Ovary (tissue), 9 donors: ENCODE data around the gene BPHL. TPM values are rescaled to one million over a fixed set of nuclear protein-coding genes. Genes with fewer than 3 reads are reported as not detected.
"Not testable (repeated sequence)": the region's sequence is repeated elsewhere in the genome, so short reads cannot be mapped to it uniquely, and the experiment has no call there.

Experiments
- DNase-seq, 5 donors: peaks; one replicate each; pipeline ENCODE4 v3.0.0-alpha.2; 2019 to 2020
- H3K27ac ChIP-seq, 2 donors: fragments of 200-600 bp; one replicate each; pipeline versions ENCODE4 v1.5.1 to v1.8.0; 2019 to 2022
- H3K27me3 ChIP-seq: fragments of 200-600 bp; one replicate; pipeline ENCODE4 v1.8.0; 2022
- H3K36me3 ChIP-seq: fragments of 200-600 bp; sonication (generic); one replicate; pipeline ENCODE4 v1.5.1; 2019
- H3K4me1 ChIP-seq: one replicate; pipeline ENCODE4 v1.8.1; 2013; ENCODE audit warnings: mild to moderate bottlenecking, moderate library complexity; ENCODE audit not compliant: insufficient read depth
- H3K4me3 ChIP-seq: fragments of 200-600 bp; sonication (generic); one replicate; pipeline ENCODE4 v1.5.1; 2017
- H3K9me3 ChIP-seq, 2 donors: fragments of 200-600 bp in 1 of 2; sonication (generic) in 1 of 2; one replicate each; pipeline versions ENCODE4 v1.5.1 to v1.8.1; 2013 to 2019; ENCODE audit warnings: mild to moderate bottlenecking in 1 of 2, moderate library complexity in 1 of 2
- EP300 ChIP-seq: sonication (generic); formaldehyde crosslinking; IDR thresholded peaks from one replicate; pipeline ENCODE4 v1.6.1; 2017; ENCODE audit warnings: antibody characterized with exemption
- POLR2A ChIP-seq: fragments of 450-650 bp; IDR thresholded peaks from one replicate; pipeline ENCODE4 v1.6.1; 2017; ENCODE audit warnings: antibody characterized with exemption, mild to moderate bottlenecking, moderate library complexity
- WGBS, 3 donors: extraction: QIAGEN DNeasy Blood & Tissue Kit in 1 of 3; methylation state at CpG; one replicate each; pipeline versions ENCODE4 v1.1.5 to v1.1.7; 2013 to 2017; 5-methylcytosine and 5-hydroxymethylcytosine counted together
- intact Hi-C, 4 donors: fragments of 100-400 bp; cut with DNase I; formaldehyde crosslinking; loops; one replicate each; pipeline versions ENCODE4 v1.11.0 to v1.15.1; 2022 to 2023
- polyA plus RNA-seq, 2 donors: library from polyadenylated mRNA; stranded (reverse); fragments of 200-250 nt in 1 of 2; fragments of 350-450 nt in 1 of 2; fragmentation: Illumina TruSeq in 1 of 2; extraction: RNeasy Lipid Tissue Mini Kit (QIAGEN cat#74804) in 1 of 2; gene quantifications; one replicate each; pipeline ENCODE4 v1.2.3, GENCODE V29; 2013 to 2014
- total RNA-seq, 7 donors: library from RNA; depleted of rRNA in 2 of 7; stranded (reverse); fragments of >200 nt in 2 of 7; fragmentation: NEBNext Ultra II Directional in 3 of 7; extraction: Animal tissue kit (Norgen Biotek cat#: 25700) in 3 of 7; gene quantifications; one replicate each; pipeline versions ENCODE4 v1.1.0 to v1.2.4, GENCODE V29; 2016 to 2023
- TF ChIP-seq, protein P1 (sequence below), 3 donors: fragments of 450-650 bp in 2 of 3; fragments of 200-600 bp in 1 of 3; IDR thresholded peaks; one replicate each; pipeline versions ENCODE4 v1.5.1 to v1.8.0; 2016 to 2022; ENCODE audit warnings: antibody characterized with exemption in 3 of 3, mild to moderate bottlenecking in 1 of 3
- donor health status: DM: no; HTN: no; CAD: no; lungs with moderate emphysema.
- donor health status: DM: no; HTN: no; CAD: no.
- donor health status: Bipolar disorder and iron deficiency.
- donor health status: DM: yes; HTN: yes; CAD: no.
- donor health status: DM: no; HTN: no; CAD: no.
- donor health status: DM: yes; HTN: yes; CAD: no.

BPHL gene
- total and polyA plus RNA-seq, 9 donors, result 6.1 to 23.7 (median 13.9) TPM

DNA sequence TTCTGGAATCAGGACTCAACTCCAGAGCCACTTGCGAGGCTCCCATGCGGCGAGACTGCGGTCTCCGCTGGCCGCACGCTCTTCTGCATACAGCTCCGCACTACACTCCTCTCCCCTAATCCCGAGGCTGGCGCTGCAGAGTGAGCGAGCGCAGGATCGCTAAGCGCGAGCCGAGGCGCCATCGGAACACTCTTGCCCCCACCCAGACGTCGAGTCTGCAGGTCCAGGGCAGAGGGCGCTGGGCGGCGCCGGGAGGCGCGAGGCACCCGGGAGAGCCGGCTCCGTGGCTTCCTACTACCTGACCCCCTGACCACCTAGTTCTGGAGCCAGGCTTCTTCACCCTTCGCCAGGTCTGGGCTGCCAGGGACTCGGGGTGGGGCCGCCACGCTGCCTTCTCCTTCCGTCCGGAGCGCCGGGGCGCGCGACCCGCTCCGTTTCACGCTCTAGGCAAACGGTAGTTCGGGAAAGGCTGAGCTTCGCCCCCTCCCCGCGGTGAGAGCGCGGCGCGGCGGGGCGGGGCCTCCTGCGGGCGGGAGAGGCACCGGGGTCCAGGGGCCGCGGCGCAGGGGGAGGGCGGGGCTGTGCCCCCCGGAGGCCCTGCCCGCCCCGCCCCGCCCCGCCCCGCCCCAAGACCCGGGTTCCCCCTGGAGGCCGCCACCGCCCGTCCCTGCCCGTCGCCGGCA, 44.2 kb downstream of the BPHL start:
- Histone ChIP-seq H3K27ac (peak overlapping the region in 1 of 2 donors; percentile 48), H3K4me1 (peaks cover 3% of the 10 kb centered on the region), H3K27me3 (no peaks in the 10 kb centered on the region), H3K36me3 (no peaks in the 10 kb centered on the region), H3K9me3 (no peaks in the 10 kb centered on the region), H3K4me3 (peak overlapping the region; percentile 47)
- peak; percentile 33 to 68 (median 59) for DNase-seq
- intact Hi-C loops, result loop anchor here in 2 of 4 donors (10.0 kb wide), 2 partner anchors 52 to 92 kb away; partner anchors contain the start of gene PSMG4 (in 1 of the 2)
- WGBS, 3 donors, result 0 to 1% (median 1%) methylated on average over 56 to 69 of the region's 74 CpGs
- no peak for TF ChIP-seq POLR2A
- no peak for TF ChIP-seq EP300
- TF ChIP-seq, protein P1, sequence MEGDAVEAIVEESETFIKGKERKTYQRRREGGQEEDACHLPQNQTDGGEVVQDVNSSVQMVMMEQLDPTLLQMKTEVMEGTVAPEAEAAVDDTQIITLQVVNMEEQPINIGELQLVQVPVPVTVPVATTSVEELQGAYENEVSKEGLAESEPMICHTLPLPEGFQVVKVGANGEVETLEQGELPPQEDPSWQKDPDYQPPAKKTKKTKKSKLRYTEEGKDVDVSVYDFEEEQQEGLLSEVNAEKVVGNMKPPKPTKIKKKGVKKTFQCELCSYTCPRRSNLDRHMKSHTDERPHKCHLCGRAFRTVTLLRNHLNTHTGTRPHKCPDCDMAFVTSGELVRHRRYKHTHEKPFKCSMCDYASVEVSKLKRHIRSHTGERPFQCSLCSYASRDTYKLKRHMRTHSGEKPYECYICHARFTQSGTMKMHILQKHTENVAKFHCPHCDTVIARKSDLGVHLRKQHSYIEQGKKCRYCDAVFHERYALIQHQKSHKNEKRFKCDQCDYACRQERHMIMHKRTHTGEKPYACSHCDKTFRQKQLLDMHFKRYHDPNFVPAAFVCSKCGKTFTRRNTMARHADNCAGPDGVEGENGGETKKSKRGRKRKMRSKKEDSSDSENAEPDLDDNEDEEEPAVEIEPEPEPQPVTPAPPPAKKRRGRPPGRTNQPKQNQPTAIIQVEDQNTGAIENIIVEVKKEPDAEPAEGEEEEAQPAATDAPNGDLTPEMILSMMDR (IDR thresholded peaks at IDR 0.05), result no peak

DNA sequence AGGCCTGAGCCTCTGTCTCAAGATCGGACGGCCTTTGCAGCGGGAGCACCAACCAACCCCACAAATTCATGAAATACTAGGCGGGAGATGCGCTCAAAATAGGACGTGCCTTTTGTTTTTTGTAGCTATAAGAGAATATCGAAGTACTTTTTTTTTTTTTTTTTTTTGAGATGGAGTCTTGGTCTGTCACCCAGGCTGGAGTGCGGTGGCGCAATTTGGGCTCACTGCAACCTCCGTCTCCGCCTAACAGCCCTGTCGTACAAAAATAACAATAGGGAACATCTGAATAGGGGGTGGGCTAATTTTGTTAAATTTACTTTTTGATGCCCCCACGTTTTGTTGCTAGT, 44.7 kb downstream of the BPHL start:
- no peaks in the 10 kb centered on the region for H3K27me3 ChIP-seq
- peaks cover under 1% of the 10 kb centered on the region for H3K4me1 ChIP-seq
- H3K36me3 ChIP-seq, result no peaks in the 10 kb centered on the region
- no peak overlapping the region for H3K27ac ChIP-seq
- peak overlapping the region; percentile 47 for H3K4me3 ChIP-seq
- no peak for DNase-seq
- TF ChIP-seq, protein P1 (IDR thresholded peaks at IDR 0.05), result no peak
- TF ChIP-seq POLR2A (no peak), EP300 (no peak)
- whole genome bisulfite sequencing, 3 donors, result 34 to 41% (median 36%) methylated on average over 13 of the region's 13 CpGs
- no peaks in the 10 kb centered on the region for H3K9me3 ChIP-seq
- intact Hi-C loops, result loop anchor here in 2 of 4 donors (10.0 kb wide), 2 partner anchors 52 to 92 kb away; partner anchors contain the start of gene PSMG4 (in 1 of the 2)

DNA sequence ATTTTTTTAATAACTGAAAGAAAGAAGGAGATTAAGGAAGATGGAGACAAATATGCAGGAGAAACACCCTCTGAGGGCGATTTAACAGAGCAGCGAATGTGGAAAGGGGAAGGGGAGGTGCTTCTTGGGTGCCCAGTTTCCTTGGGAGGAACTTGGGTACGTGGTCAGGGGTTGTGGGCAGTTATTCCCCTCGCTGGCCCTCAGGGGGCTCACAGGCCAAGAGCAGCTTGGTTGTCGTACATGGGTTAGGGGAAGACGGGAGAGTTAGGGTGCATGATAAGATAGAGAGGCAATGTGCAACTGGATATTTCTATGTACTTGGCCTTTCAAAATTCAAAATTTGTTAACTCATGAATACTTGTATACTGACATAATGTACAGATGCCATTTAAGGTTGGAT, 45.9 kb downstream of the BPHL start:
- intact Hi-C loops, result loop anchor here in 2 of 4 donors (10.0 kb wide), 2 partner anchors 50 to 90 kb away; partner anchors contain the start of gene PSMG4 (in 1 of the 2)
- 91 to 94% (median 92%) methylated on average over 6 of the region's 6 CpGs for WGBS, 3 donors

DNA sequence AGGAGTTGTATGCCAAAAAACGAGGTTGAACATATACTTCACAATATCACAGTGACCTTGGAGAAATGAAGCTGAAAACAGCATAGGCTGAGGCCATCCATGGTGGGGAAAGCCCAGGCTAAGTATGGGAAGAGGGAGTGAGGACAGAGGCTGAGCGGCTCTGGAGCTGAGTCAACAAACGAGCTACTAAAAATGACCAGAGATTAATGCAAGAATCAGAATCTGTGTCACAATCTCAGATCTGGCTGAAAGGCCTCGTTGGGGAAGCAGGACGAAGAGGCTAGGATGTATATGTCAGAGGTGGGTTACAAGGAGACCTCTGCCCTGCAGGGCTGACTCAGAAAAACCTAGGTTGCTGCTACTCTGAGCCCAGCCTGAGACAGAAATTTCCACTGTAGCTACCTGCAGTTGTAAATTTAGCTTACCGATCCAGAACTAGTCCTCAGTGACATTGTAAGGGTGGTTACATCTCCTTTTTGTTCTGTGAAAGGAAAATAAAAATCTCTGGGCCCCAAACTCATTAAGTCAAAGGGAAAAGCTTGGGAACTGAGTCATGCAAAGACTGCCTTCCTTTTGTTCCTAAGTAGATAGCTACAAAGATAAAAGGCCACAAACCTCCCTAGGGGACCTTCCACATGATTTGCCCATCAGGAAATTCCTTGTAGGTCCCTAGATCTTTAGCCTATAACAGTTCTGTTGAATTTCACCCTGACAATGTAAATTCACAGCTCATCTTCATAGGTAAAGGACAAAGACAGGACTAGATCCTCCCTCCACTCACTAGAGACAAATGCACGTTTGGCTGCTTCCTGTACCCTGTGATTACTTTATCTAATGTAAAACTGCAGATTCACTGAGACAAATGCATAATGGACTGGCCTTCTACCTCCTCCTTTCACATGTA, 47.4 kb downstream of the BPHL start:
- Histone ChIP-seq H3K36me3 (no peaks in the 10 kb centered on the region), H3K4me3 (no peak overlapping the region), H3K9me3 (no peaks in the 10 kb centered on the region), H3K27ac (no peak overlapping the region), H3K4me1 (no peaks in the 10 kb centered on the region), H3K27me3 (no peaks in the 10 kb centered on the region)
- no peak for TF ChIP-seq EP300
- TF ChIP-seq, protein P1 (IDR thresholded peaks at IDR 0.05), result no peak
- no peak for TF ChIP-seq POLR2A
- DNase-seq, result no peak
- WGBS, 3 donors, result 58 to 59% (median 58%) methylated on average over 7 of the region's 7 CpGs
- intact Hi-C loops, result loop anchor here in 2 of 4 donors (10.0 kb wide), 2 partner anchors 49 to 89 kb away; partner anchors contain the start of gene PSMG4 (in 1 of the 2)

More for the DNA sequence above, 45.9 kb downstream of the BPHL start:
- H3K4me3 ChIP-seq, result no peak overlapping the region
- H3K4me1 ChIP-seq, result no peaks in the 10 kb centered on the region
- H3K9me3 ChIP-seq, result no peaks in the 10 kb centered on the region
- H3K27me3 ChIP-seq, result no peaks in the 10 kb centered on the region
- no peak for DNase-seq
- no peaks in the 10 kb centered on the region for H3K36me3 ChIP-seq
- TF ChIP-seq POLR2A (no peak), EP300 (no peak)
- TF ChIP-seq, protein P1 (IDR thresholded peaks at IDR 0.05), result no peak
- no peak overlapping the region for H3K27ac ChIP-seq

DNA sequence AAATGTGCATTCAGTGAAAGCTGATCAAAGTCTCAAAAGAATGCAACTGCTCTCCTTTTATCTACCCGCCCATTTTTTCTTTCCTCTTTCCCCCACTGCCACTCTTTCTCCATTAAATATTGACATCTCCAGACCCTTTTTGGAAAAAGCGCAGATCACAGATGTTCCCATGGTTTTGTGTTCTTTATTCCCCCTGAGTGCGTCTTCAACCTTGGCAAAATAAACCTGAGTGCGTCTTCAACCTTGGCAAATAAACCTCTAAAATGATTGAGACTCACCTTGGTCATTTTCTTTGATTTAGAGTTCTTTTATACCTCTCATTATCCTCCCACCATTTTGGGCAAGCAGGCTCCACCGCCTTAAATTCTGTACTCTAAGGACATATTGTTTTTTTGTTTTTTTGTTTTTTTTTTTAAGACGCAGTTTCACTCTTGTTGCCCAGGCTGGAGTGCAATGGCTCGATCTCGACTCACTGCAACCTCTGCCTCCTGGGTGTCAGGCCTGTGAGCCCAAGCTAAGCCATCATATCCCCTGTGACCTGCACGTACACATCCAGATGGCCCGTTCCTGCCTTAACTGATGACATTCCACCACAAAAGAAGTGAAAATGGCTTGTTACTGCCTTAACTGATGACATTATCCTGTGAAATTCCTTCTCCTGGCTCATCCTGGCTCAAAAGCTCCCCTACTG, 48.2 kb downstream of the BPHL start:
- H3K4me1 ChIP-seq, result not testable (repeated sequence)

DNA sequence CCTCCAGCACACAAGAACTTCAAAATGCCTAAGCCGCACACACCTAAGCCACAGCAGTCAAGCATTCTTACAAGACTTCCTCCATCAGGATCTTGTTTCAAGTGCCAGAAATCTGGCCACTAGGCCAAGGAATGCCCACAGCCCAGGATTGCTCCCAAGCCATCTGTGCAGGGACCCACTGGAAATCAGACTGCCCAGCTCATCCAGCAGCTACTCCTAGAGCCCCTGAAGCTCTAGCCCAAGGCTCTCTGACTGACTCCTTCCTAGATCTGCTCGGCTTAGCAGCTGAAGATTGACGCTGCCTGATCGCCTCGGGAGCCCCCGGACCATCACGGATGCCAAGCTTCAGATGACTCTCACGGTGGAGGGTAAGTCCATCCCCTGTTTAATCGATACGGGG, 49.5 kb downstream of the BPHL start:
- 93% methylated on average over 10 of the region's 10 CpGs for WGBS, 3 donors
- H3K4me3 ChIP-seq, H3K36me3 ChIP-seq, H3K4me1 ChIP-seq, H3K27ac ChIP-seq, H3K27me3 ChIP-seq, DNase-seq, H3K9me3 ChIP-seq: not testable (repeated sequence)
- intact Hi-C loops, result loop anchor here in 2 of 4 donors (10.0 kb wide), 2 partner anchors 47 to 87 kb away; partner anchors contain the start of gene PSMG4 (in 1 of the 2)

More for the DNA sequence above, 48.2 kb downstream of the BPHL start:
- H3K36me3 ChIP-seq, H3K9me3 ChIP-seq, H3K27me3 ChIP-seq, H3K27ac ChIP-seq, H3K4me3 ChIP-seq, DNase-seq: not testable (repeated sequence)
- WGBS, 3 donors, result 81 to 88% (median 86%) methylated on average over 10 of the region's 10 CpGs
- intact Hi-C loops, result loop anchor here in 2 of 4 donors (10.0 kb wide), 2 partner anchors 48 to 88 kb away; partner anchors contain the start of gene PSMG4 (in 1 of the 2)
